Adrenal gland (tissue), 12 donors: Measurements from ENCODE around the gene ANKRD44. TPM values are rescaled to one million over a fixed set of nuclear protein-coding genes. Genes with fewer than 3 reads are reported as not detected.

Experiments
- DNase-seq, 7 donors: peaks; one replicate each; pipeline ENCODE4 v3.0.0-alpha.2; 2019 to 2020
- H3K27ac ChIP-seq, 5 donors: fragments of 200-600 bp; sonication (generic) in 4 of 5; 1 replicate in 3 of 5; 2 replicates in 2 of 5; pipeline versions ENCODE4 v1.5.1 to v1.8.0; 2016 to 2020; ENCODE audit warnings: mild to moderate bottlenecking in 1 of 5
- H3K27me3 ChIP-seq: fragments of 200-600 bp; 2 replicates; pipeline ENCODE4 v1.8.0; 2021
- H3K36me3 ChIP-seq, 2 donors: fragments of 200-600 bp; replicated peaks in 1 of 2; 1 replicate in 1 of 2; 2 replicates in 1 of 2; pipeline versions ENCODE4 v1.5.1 to v1.8.0; 2018 to 2022
- H3K4me1 ChIP-seq, 2 donors: fragments of 200-600 bp; replicated peaks in 1 of 2; 1 replicate in 1 of 2; 2 replicates in 1 of 2; pipeline versions ENCODE4 v1.5.1 to v1.8.0; 2018 to 2021
- H3K4me3 ChIP-seq, 4 donors: fragments of 200-600 bp; sonication (generic) in 3 of 4; one replicate each; pipeline ENCODE4 v1.5.1; 2016 to 2018
- H3K9me3 ChIP-seq, 3 donors: fragments of 200-600 bp; sonication (generic) in 1 of 3; replicated peaks in 1 of 3; 1 replicate in 2 of 3; 2 replicates in 1 of 3; pipeline versions ENCODE4 v1.5.1 to v1.8.0; 2016 to 2021
- POLR2A ChIP-seq, 2 donors: fragments of 450-650 bp; IDR thresholded peaks; one replicate each; pipeline ENCODE4 v1.6.1; 2017; ENCODE audit warnings: antibody characterized with exemption in 2 of 2, mild to moderate bottlenecking in 2 of 2, moderate library complexity in 1 of 2
- WGBS, 4 donors: extraction: QIAGEN DNeasy Blood & Tissue Kit in 2 of 4; methylation state at CpG; one replicate each; pipeline versions ENCODE4 v1.1.5 to v1.1.7; 2013 to 2017; 5-methylcytosine and 5-hydroxymethylcytosine counted together
- intact Hi-C, 2 donors: fragments of 100-400 bp; cut with DNase I; formaldehyde crosslinking; loops; one replicate each; pipeline versions ENCODE4 v1.14.1 to v1.15.0; 2022 to 2023
- polyA plus RNA-seq, 3 donors: library from polyadenylated mRNA; stranded (reverse); fragments of 200-250 nt in 2 of 3; fragments of 350-450 nt in 1 of 3; fragmentation: Illumina TruSeq in 1 of 3; extraction: RNeasy Lipid Tissue Mini Kit (QIAGEN cat#74804) in 1 of 3; gene quantifications; one replicate each; pipeline ENCODE4 v1.2.3, GENCODE V29; 2013 to 2014
- total RNA-seq, 9 donors: library from RNA; depleted of rRNA in 4 of 9; stranded (reverse); fragments of >200 nt in 4 of 9; fragments of 120-200 nt in 1 of 9; fragmentation: NEBNext Ultra II Directional in 1 of 9; extraction: Animal tissue kit (Norgen Biotek cat#: 25700) in 1 of 9; gene quantifications; one replicate each; pipeline versions ENCODE4 v1.1.0 to v1.2.4, GENCODE V29; 2013 to 2023
- TF ChIP-seq, protein P1 (sequence below), 6 experiments: fragments of 450-650 bp in 4 of 6; fragments of 200-600 bp in 2 of 6; sonication (generic) in 1 of 6; IDR thresholded peaks; 1 replicate in 5 of 6; 2 replicates in 1 of 6; pipeline versions ENCODE4 v1.5.1 to v1.8.0; 2016 to 2021; ENCODE audit warnings: antibody characterized with exemption in 6 of 6, mild to moderate bottlenecking in 2 of 6, moderate library complexity in 1 of 6
- donor health status: healthy with polysubstance abuse.
- donor health status: Bipolar disorder and iron deficiency.
- donor health status: DM: yes; HTN: yes; CAD: no.
- donor health status: DM: no; HTN: no; CAD: no.
- donor health status: DM: no; HTN: no; CAD: no.
- donor health status: DM: yes; HTN: yes; CAD: no.

The ANKRD44 gene
- total and polyA plus RNA-seq, 12 donors: 3.8 to 40.2 (median 21.3) TPM

DNA sequence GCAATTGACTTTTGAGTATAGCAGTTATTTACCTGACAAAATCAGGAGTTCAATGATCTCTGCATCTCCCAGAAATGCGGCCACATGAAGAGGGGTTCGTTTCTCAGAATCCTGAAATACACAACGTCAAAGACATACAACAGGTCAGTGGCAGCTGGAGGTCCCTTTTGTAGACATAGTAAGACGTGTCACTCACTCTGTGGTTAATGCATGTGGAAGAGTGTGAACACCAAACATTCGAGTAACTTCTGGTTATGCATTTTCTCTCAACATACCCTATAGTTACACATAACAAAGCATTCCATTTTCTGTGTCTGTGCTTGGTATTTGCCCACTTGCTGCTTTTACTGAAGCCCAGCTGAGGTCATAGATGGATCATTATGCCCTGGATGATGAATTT, 163.6 kb downstream of the ANKRD44 start:
- Histone ChIP-seq H3K27me3 (no peaks in the 10 kb centered on the region), H3K27ac (no peak overlapping the region), H3K9me3 (no peaks in the 10 kb centered on the region), H3K4me1 (peaks cover 11 to 33% of the 10 kb centered on the region in 2 donors), H3K36me3 (no peaks in the 10 kb centered on the region), H3K4me3 (no peak overlapping the region)
- 68 to 74% (median 73%) methylated on average over 5 of the region's 5 CpGs for WGBS, 4 donors
- intact Hi-C loops: no loop called here
- no peak for TF ChIP-seq POLR2A (IDR thresholded peaks at IDR 0.05)
- TF ChIP-seq, protein P1, sequence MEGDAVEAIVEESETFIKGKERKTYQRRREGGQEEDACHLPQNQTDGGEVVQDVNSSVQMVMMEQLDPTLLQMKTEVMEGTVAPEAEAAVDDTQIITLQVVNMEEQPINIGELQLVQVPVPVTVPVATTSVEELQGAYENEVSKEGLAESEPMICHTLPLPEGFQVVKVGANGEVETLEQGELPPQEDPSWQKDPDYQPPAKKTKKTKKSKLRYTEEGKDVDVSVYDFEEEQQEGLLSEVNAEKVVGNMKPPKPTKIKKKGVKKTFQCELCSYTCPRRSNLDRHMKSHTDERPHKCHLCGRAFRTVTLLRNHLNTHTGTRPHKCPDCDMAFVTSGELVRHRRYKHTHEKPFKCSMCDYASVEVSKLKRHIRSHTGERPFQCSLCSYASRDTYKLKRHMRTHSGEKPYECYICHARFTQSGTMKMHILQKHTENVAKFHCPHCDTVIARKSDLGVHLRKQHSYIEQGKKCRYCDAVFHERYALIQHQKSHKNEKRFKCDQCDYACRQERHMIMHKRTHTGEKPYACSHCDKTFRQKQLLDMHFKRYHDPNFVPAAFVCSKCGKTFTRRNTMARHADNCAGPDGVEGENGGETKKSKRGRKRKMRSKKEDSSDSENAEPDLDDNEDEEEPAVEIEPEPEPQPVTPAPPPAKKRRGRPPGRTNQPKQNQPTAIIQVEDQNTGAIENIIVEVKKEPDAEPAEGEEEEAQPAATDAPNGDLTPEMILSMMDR (IDR thresholded peaks at IDR 0.05): no peak
- DNase-seq: no peak

DNA sequence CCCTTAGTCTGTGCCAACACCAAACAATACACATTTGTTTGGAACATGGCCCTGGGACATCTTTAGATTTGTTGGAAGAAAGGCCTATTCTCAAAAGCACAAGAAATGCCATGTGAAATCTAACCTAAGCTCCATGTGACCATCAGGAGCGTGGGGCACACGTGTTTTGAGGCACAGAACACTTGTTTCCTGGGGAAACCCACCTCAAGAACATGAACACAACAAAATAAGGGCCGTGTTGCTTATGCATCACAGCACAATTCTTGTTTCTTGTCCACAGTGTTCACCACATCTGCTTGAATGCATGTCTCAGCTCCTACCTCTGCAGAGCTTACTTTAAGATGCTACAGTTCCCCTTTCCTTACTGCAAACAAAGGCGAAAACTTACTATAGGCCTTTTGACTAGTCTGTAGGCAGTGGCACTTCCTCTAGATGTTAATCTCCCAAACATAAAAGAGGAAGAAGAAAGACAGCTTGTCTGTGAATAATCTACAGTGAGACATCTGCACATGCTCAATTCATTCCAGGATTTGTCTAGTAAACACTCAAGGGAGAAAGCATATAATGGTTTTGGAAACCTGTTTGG, 165.0 kb downstream of the ANKRD44 start:
- Histone ChIP-seq H3K36me3 (no peaks in the 10 kb centered on the region), H3K9me3 (no peaks in the 10 kb centered on the region), H3K27me3 (no peaks in the 10 kb centered on the region), H3K4me1 (peaks cover 16 to 39% of the 10 kb centered on the region in 2 donors), H3K4me3 (no peak overlapping the region), H3K27ac (no peak overlapping the region)
- TF ChIP-seq, protein P1 (IDR thresholded peaks at IDR 0.05): no peak
- TF ChIP-seq POLR2A (IDR thresholded peaks at IDR 0.05): no peak
- intact Hi-C loops: no loop called here
- 67 to 78% (median 74%) methylated on average over 4 of the region's 4 CpGs for WGBS, 4 donors
- no peak for DNase-seq

DNA sequence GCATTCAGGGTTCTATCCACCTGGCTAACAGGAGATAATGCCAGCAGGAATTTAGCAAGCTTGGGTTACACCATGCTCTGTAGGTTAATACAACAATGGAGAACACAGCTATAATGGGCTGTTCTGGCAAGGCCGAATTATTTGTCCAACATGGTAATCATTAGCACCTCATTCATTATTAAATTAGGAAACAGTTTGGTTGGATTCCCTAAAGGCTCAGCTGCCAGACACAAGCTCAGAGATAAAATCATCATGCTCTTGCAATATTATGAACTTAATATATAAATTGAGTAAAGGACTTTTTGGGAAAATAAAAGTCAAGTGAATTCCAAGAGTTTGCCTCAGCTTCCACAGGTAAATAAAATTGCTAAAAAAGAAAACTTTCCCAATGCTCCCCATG, 166.4 kb downstream of the ANKRD44 start:
- H3K27ac ChIP-seq: no peak overlapping the region
- intact Hi-C loops: no loop called here

DNA sequence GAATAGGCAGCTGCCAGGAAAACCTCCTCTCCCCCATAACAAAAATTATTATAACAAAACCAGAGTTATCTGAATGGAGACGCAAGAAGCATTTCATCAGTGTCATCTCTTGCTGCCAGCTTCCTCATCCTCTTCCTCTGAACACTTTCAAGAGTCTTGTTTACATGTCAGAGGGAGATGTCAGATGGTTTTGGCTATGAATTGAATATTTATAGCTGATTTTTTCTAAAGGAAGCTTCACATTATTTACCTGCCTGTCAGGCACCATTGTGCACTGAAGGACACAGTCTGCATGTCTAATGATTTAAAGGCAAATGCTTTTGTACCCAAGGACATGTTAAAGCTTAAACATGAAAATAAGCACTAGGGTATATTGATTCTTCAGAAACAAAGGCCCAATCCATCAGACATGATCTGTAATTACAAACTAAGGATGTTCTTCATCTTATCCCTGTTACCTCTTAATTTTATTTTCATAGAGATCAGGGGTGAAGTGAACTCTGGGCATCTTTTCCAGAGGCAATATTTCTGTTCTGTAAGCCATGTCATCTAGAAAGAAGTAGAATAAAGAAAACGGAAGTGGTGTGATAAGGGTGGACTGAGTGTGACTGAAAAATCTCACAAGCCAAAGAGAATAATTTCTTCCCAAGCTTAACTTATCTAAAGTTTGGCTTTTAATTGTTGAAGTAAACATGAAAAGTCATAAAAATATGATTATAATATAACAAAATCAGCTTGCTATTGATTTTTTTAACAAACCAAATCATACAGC, 168.7 kb downstream of the ANKRD44 start:
- Histone ChIP-seq H3K9me3 (no peaks in the 10 kb centered on the region), H3K27ac (peak overlapping the region in 3 of 5 donors; percentile 11 to 47 (median 36)), H3K36me3 (no peaks in the 10 kb centered on the region), H3K4me3 (no peak overlapping the region), H3K27me3 (no peaks in the 10 kb centered on the region), H3K4me1 (peaks cover 29 to 46% of the 10 kb centered on the region in 2 donors)
- 15 to 21% (median 18%) methylated on average over 2 of the region's 2 CpGs for WGBS, 4 donors
- TF ChIP-seq POLR2A (IDR thresholded peaks at IDR 0.05): no peak
- TF ChIP-seq, protein P1 (IDR thresholded peaks at IDR 0.05): no peak
- intact Hi-C loops: no loop called here
- no peak for DNase-seq

More for the DNA sequence above, 166.4 kb downstream of the ANKRD44 start:
- no peak for DNase-seq
- TF ChIP-seq, protein P1 (IDR thresholded peaks at IDR 0.05): no peak
- no peak for TF ChIP-seq POLR2A (IDR thresholded peaks at IDR 0.05)
- WGBS, 4 donors: 83 to 93% (median 87%) methylated on average over 1 of the region's 1 CpG
- Histone ChIP-seq H3K4me1 (peaks cover 16 to 39% of the 10 kb centered on the region in 2 donors), H3K4me3 (no peak overlapping the region), H3K36me3 (no peaks in the 10 kb centered on the region), H3K9me3 (no peaks in the 10 kb centered on the region), H3K27me3 (no peaks in the 10 kb centered on the region)
